RCC 7860 (cell line): Measurements from ENCODE around the gene CD8B.

Experiments used
- DNase-seq: peaks from one replicate; pipeline ENCODE4 v3.0.0-alpha.2; 2015; ENCODE audit warnings: low spot score
- FAIRE-seq: peaks from 2 replicates; lab custom pipeline; 2012; peaks lifted over from hg19 to GRCh38; lab: Jason Lieb, UNC

Gene CD8B

GRCh38 chr2:86806059-86806857 is 55.4 kb downstream of the CD8B start:
- DNase-seq (no peak), FAIRE-seq (no peak)

GRCh38 chr2:86800856-86801567 is 60.7 kb downstream of the CD8B start:
- no peak for FAIRE-seq
- no peak for DNase-seq

- FAIRE-seq = no peak
These were observed 66.8 kb downstream of the CD8B start for GRCh38 chr2:86794861-86795260.

GRCh38 chr2:86793752-86794151 is 67.9 kb downstream of the CD8B start:
- FAIRE-seq (no peak), DNase-seq (no peak)

More at GRCh38 chr2:86794861-86795260, 66.8 kb downstream of the CD8B start:
- no peak for DNase-seq

GRCh38 chr2:86791573-86791972 is 70.1 kb downstream of the CD8B start:
- no peak for DNase-seq
- no peak for FAIRE-seq

GRCh38 chr2:86790676-86791572 is 70.8 kb downstream of the CD8B start, which contains the start of gene CD8A:
Gene CD8A (minus strand): TSS chr2:86790913. CDS start chr2:86790825, 88 bp downstream.
- FAIRE-seq = no peak
- no peak for DNase-seq

GRCh38 chr2:86790134-86790675 is 71.5 kb downstream of the CD8B start:
- no peak for FAIRE-seq
- no peak for DNase-seq

- no peak for FAIRE-seq
These were observed 72.0 kb downstream of the CD8B start for GRCh38 chr2:86789687-86790133.

GRCh38 chr2:86788881-86789686 is 72.6 kb downstream of the CD8B start:
- no peak for FAIRE-seq
- DNase-seq = no peak

More at GRCh38 chr2:86789687-86790133, 72.0 kb downstream of the CD8B start:
- DNase-seq = no peak

GRCh38 chr2:86788165-86788564 is 73.5 kb downstream of the CD8B start:
- DNase-seq (no peak), FAIRE-seq (no peak)

- DNase-seq (no peak), FAIRE-seq (no peak)
These were observed 74.0 kb downstream of the CD8B start for GRCh38 chr2:86787736-86788135.

GRCh38 chr2:86786001-86786536 is 75.6 kb downstream of the CD8B start:
- DNase-seq (no peak), FAIRE-seq (no peak)

- DNase-seq = no peak
- no peak for FAIRE-seq
These were observed 76.2 kb downstream of the CD8B start for GRCh38 chr2:86785456-86785855.

- FAIRE-seq (no peak), DNase-seq (no peak)
These were observed 77.9 kb downstream of the CD8B start for GRCh38 chr2:86783615-86784339.

- no peak for DNase-seq
These were observed 78.9 kb downstream of the CD8B start for GRCh38 chr2:86782748-86783147.

GRCh38 chr2:86781363-86781762 is 80.3 kb downstream of the CD8B start:
- DNase-seq = no peak
- no peak for FAIRE-seq

More at GRCh38 chr2:86782748-86783147, 78.9 kb downstream of the CD8B start:
- FAIRE-seq = no peak

GRCh38 chr2:86779971-86780370 is 81.7 kb downstream of the CD8B start:
- no peak for FAIRE-seq

GRCh38 chr2:86778957-86779356 is 82.7 kb downstream of the CD8B start:
- no peak for DNase-seq
- FAIRE-seq = no peak

More at GRCh38 chr2:86779971-86780370, 81.7 kb downstream of the CD8B start:
- DNase-seq = no peak

GRCh38 chr2:86776532-86776931 is 85.2 kb downstream of the CD8B start:
- FAIRE-seq = no peak
- no peak for DNase-seq
